AG04450 (cell line): ENCODE data around the gene DOCK4. TPM values are rescaled to one million over a fixed set of nuclear protein-coding genes. Genes with fewer than 3 reads are reported as not detected.

Source experiments
- CTCF ChIA-PET: fragments of 300-600, 350-600 bp; formaldehyde crosslinking; extraction: SDS; loops from one replicate; lab custom pipeline; 2022; ENCODE audit warnings: antibody characterized with exemption, inconsistent platforms; lab: Charles Lee
- POLR2A ChIA-PET: fragments of 350-600 bp; formaldehyde crosslinking; extraction: SDS; loops from one replicate; lab custom pipeline; 2021; ENCODE audit warnings: antibody characterized with exemption, inconsistent platforms; lab: Yijun Ruan, JAX
- DNase-seq: peaks from one replicate; pipeline ENCODE4 v3.0.0-alpha.2; 2011; ENCODE audit warnings: low read depth, low spot score
- H3K27ac ChIP-seq: one replicate; pipeline ENCODE4 v1.5.1; 2012; ENCODE audit warnings: low read depth, low read length, control low read depth
- H3K27me3 ChIP-seq: one replicate; pipeline ENCODE4 v1.6.0; 2012; ENCODE audit warnings: low read length; ENCODE audit not compliant: control insufficient read depth, insufficient read depth
- H3K4me3 ChIP-seq: 2 replicates; pipeline ENCODE4 v1.5.1; 2011; ENCODE audit warnings: mild to moderate bottlenecking, low read depth, low read length, control low read depth
- H3K9me3 ChIP-seq: 2 replicates; pipeline ENCODE4 v1.5.1; 2012; ENCODE audit warnings: low read length; ENCODE audit not compliant: control insufficient read depth, insufficient read depth
- CTCF ChIP-seq: IDR thresholded peaks from 2 replicates; pipeline ENCODE4 v1.5.1; 2011; ENCODE audit warnings: low read depth, low read length, control low read depth, inconsistent platforms
- polyA plus RNA-seq: library from polyadenylated mRNA; depleted of rRNA; stranded (reverse); fragments of >200 nt; gene quantifications from 2 replicates; pipeline ENCODE4 v1.2.3, GENCODE V29; 2011

Gene DOCK4
- polyA plus RNA-seq, 1 experiment = 12.6 TPM

- POLR2A ChIA-PET = no interaction called here
- Histone ChIP-seq H3K27ac (no peak overlapping the region), H3K4me3 (no peak overlapping the region), H3K9me3 (no peaks in the 10 kb centered on the region), H3K27me3 (no peaks in the 10 kb centered on the region)
- CTCF ChIA-PET = interaction anchor here (0.7 kb wide), 1 partner anchor 9 kb away, joined by 3 read pairs; no protein-coding TSS in a partner anchor
- DNase-seq = no peak
- TF ChIP-seq CTCF = no peak
These were observed 124.4 kb downstream of the DOCK4 start for GRCh38 chr7:112081778-112082177.

GRCh38 chr7:112080978-112081377 is 125.2 kb downstream of the DOCK4 start:
- TF ChIP-seq CTCF = no peak
- POLR2A ChIA-PET = no interaction called here
- peak overlapping the region; percentile 48 for H3K27ac ChIP-seq
- no peak overlapping the region; the same call in 1 of the 2 replicates for H3K4me3 ChIP-seq
- CTCF ChIA-PET = interaction anchor here (0.7 to 2.7 kb wide), 3 partner anchors 9 to 20 kb away, joined by 3 to 8 read pairs (median 4); no protein-coding TSS in a partner anchor
- no peak for DNase-seq
- H3K9me3 ChIP-seq = no peaks in the 10 kb centered on the region
- H3K27me3 ChIP-seq = no peaks in the 10 kb centered on the region

GRCh38 chr7:112080441-112080840 is 125.8 kb downstream of the DOCK4 start:
- no peaks in the 10 kb centered on the region for H3K9me3 ChIP-seq
- POLR2A ChIA-PET = interaction anchor here (0.8 kb wide), 2 partner anchors 63 to 371 kb away, joined by 4 to 5 read pairs; no protein-coding TSS in a partner anchor
- TF ChIP-seq CTCF = no peak
- DNase-seq = peak; percentile 67
- H3K4me3 ChIP-seq = no peak overlapping the region; the same call in 1 of the 2 replicates
- H3K27ac ChIP-seq = peak overlapping the region; percentile 43
- no peaks in the 10 kb centered on the region for H3K27me3 ChIP-seq
- CTCF ChIA-PET = interaction anchor here (0.6 to 2.7 kb wide), 10 partner anchors 10 to 334 kb away, joined by 3 to 8 read pairs (median 3); no protein-coding TSS in a partner anchor

DNA sequence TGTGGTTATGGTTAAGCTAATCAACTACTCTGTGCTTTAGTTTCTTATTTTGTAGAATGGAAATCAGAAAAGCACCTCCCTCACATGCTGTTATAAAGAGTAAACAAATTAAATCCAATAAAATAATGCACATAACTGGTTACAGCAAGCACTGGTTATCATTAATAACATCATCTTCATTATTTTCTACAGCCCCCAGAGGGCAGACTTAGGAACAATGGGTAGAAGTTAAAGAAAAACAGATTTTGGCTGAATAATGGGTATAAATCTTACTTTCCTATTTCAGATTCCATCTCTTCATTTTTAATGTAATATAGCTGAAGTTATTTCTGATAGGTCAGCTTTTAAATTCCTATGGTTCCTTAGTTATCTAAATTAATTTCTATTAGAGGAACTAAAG is 126.5 kb downstream of the DOCK4 start:
- H3K27ac ChIP-seq = no peak overlapping the region
- no peak for DNase-seq

More for the DNA sequence above, 126.5 kb downstream of the DOCK4 start:
- CTCF ChIA-PET = interaction anchor here (0.6 to 2.7 kb wide), 11 partner anchors 9 to 1048 kb away, joined by 3 to 8 read pairs (median 3); no protein-coding TSS in a partner anchor
- POLR2A ChIA-PET = interaction anchor here (0.8 kb wide), 2 partner anchors 64 to 371 kb away, joined by 4 to 5 read pairs; no protein-coding TSS in a partner anchor
- Histone ChIP-seq H3K27me3 (no peaks in the 10 kb centered on the region), H3K4me3 (no peak overlapping the region), H3K9me3 (peaks cover 1% of the 10 kb centered on the region; the same call in 1 of the 2 replicates)
- TF ChIP-seq CTCF = peak; percentile 27; the same call in 1 of the 2 replicates
